ENCODE data around the gene SPRR2D.
A peak's percentile ranks its signal among the peaks of the same experiment; 100 is the strongest.
"Not testable (repeated sequence)": the region's sequence is repeated elsewhere in the genome, so short reads cannot be mapped to it uniquely, and the experiment has no call there.

The SPRR2D gene

DNA sequence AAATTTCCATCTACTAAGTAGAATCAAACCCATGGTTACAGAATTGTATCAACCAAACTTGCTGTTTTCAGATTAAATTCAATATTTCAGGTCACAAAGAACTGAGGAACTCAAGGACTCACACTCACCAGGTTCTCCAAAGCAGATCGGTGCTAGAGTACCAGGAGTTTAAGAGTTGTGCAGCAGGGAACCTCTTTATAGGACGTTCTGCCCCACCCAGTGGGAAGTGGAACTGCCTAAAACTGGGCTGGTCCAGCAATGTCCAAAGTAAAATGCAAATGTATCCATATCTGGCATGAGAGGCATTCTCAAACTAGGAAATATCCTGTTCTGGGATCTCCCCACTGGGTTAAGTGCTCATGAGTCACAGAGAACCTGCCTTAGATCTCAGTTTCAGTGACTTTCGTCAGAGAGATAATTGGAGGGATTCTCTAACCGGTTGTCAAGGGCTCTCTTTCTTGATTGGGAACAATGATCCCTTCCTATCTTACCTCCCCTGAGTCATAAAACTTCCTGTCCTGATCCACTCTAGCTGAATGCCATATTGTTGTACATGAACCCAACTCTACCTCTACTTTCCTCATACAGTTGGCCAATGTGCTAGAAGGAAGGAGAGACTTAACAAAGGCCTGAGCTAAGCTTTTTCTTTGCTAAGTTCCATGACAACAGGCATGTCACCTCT, at the start of gene SPRR2D:
Gene SPRR2D (minus strand): TSS at position 171 of the 682 bp plus-strand sequence. CDS start 774 bp downstream, outside the sequence.
- DNase-seq, result no peak

DNA sequence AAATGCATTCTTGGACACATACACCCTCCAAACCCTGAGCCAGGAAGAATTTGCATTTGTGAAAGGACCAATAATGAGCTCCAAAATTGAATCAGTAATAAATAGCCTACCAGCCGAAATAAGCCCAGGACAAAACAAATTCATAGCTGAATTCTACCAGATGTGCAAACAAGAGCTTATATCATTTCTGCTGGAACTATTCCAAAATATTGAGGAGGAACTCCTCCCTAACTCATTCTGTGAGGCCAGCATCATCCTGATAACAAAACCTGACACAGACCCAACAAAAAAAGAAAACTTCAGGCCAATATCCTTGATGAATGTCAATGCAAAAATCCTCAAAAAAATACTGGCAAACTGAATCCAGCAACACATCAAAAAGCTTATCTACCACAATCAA, 46.7 kb upstream of the SPRR2D start:
- DNase-seq, result no peak

DNA sequence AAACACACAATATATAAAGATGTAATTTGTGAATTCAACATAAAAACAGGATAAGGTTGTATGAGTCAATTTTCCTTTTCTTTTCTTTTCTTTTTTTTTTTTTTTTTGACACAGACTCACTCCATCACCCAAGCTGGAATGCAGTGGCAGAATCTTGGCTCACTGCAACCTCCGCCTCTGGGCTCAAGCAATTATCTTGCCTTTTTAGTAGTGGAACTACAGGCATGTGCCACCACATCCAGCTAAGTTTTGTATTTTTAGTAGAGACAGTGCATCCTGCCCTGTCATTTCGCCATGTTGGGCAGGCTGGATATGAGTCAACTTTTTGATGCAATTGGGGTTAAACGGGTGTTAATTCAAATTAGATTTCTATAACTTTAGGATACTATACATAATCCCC, 40.8 kb upstream of the SPRR2D start:
- no peak for DNase-seq

DNA sequence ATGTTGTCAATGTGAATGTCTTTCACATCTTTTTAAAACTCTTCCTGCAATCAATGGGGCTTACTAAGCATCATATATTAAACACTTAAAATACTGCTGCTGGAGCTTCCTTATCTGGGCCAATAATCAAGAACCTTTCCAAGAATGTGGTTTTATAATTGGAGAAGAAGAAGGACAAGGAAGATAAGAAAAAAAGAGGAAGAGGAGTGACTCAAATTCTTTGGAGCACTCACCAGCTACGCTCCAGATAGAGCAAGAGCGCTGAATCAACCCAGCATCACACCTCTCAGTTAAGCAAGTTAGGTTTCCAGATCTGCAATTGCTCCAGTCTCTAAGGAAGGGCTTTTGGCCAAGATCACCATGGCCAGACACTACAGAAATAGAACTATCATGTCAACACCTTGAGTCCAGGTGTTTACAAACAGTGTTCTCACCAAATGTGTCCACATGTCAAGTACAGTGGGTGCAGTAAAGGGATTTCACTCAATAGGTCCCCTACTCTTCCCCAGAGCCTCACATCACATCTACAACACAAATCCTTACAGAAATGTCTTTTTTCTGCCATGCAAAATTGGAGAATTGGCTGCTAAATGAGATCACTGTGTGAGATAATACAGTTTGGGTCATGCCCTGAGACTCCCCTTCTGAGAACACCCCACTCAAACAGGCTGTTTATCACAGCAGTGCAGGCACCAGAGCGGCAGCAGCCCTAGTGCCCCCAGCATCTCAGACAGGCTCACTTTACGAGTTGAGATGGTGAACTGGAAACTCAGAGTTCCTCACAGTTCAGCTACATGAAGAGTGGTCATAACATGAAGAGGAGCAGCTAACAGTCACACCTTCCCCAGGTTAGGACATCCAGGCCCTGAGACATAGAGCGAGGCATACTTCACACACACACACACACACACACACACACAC, 32.1 kb upstream of the SPRR2D start:
- no peak for DNase-seq

DNA sequence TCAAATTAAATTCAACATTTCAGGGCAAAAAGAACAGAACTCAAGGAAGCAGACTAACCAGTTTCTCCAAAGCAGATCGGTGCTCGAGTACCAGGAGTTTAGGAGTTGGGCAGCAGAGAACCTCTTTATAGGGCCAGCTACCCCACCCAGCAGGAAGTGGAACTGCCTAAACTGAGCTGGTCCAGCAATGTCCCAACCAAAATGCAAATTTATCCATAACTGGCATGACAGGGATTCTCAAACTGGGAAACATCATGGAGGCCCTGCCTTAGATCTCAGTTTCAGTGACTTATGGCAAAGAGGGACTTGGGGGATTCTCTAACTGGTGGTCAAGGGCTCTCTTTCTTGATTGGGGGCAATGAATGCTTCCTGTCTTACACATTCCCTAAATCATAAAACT, 30.6 kb upstream of the SPRR2D start, which contains the start of gene SPRR2B:
Gene SPRR2B (minus strand): TSS at position 101 of the 400 bp plus-strand sequence. CDS start 772 bp downstream, outside the sequence.
- no peak for DNase-seq

DNA sequence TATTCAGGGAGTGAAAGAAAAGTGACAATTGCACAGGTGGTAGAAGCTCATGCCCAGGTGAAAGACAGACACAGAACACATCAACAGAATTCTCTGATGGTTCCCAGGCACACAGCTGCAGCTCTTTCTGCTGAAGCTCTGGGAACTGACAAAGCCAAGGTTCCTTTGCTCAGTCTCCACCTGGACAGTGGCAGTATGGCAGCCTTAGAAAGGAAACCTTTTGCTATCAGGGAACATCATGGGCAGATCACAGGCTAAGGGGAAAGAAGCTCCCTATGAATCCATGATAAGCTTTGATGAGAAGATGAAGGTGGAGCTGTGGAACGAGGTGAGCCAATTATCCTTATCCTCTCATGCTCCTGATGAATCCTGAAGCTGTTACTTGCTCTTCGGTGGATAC, 29.3 kb upstream of the SPRR2D start:
- DNase-seq, result no peak

DNA sequence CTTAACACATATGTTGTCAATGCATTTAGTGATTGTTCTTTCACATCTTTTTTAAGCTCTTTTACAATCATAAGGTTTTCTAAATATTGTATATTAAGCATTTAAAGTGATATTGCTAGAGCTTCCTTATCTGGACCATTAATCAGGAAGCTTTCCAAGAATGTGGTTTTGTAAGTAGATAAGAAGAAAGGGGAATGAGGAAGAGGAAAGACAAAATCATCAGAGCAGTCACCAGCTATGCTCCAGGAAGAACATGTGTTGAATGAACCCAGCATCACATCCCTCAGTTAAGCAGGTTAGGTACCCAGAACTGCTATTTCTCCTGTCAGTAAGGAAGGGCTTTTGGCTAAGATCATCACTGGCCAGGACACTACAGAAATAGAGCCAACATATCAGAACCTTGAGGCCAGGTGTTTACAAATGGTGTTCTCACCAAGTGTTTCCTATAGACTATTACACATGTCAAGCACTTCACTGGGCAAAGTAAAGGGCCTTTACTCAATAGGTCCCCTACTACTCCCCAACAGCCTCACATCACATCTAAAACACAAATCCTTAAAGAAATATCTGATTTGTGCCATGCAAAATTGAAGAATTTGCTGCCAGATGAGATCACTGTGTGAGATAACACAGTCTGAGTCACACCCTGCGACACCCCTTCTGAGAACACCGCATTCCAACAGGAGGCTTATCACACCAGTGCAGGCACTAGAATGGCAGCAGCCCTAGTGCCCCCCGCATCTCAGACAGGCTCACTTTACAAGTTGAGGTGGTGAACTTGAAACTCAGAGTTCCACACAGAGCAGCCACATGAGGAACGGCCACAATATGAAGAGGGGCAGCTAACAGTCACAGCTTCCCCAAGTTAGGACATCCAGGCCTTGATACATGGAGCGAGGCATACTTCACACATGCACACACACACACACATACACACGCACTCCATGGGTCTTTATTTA, 18.2 kb upstream of the SPRR2D start:
- no peak for DNase-seq

DNA sequence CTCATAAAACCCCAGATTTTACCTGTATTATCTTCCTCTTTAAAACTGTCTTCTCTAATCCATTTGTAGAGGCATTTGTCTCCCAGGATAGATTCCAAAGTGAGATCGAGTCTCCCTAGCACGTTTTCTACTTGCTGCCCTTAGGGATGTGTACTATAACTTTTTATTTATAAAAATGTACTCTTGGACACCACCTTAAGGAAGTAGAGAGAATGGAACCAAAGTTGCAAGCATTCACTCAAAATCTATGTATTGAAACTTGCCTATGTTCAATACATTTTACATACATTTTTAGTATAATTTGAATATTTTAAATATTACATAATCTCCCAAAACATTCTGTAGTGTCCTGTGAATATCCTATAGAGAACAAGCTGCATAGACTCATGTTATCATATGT, 17.2 kb upstream of the SPRR2D start:
- DNase-seq, result no peak

DNA sequence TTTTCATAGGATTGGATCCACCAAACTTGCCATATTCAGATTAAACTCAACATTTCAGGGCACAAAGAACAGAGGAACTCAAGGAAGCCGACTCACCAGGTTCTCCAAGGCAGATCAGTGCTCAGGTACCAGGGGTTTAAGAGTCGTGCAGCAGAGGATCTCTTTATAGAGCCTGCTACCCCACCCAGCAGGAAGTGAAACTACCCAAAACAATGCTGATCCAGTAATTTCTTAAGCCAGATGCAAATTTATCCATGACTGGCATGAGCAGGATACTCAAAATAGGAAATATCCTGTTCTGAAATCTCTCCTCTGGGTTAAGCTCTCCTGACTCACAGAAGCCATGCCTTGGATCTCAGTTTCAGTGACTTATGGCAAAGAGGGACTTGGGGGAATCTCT, 16.5 kb upstream of the SPRR2D start, which contains the start of gene SPRR2A:
Gene SPRR2A (minus strand): TSS at position 138 of the 400 bp plus-strand sequence. CDS start 777 bp downstream, outside the sequence.
- DNase-seq, result no peak

DNA sequence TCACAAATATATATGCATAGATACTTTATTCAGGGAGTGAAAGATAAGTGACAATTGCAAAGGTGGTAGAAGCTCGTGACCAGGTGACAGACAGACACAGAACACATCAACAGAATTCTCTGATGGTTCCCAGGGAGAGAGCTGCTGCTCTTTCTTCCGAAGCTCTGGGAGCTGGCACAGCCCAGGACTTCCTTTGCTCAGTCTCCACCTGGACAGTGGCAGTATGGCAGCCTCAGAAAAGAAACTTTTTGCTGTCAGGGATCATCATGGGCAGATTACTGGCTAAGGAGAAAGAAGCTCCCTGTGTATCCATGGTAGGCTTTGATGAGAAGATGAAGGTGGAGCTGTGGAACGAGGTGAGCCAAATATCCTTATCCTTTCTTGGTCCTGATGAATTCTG, 15.2 kb upstream of the SPRR2D start:
- DNase-seq, result not testable (repeated sequence)

DNA sequence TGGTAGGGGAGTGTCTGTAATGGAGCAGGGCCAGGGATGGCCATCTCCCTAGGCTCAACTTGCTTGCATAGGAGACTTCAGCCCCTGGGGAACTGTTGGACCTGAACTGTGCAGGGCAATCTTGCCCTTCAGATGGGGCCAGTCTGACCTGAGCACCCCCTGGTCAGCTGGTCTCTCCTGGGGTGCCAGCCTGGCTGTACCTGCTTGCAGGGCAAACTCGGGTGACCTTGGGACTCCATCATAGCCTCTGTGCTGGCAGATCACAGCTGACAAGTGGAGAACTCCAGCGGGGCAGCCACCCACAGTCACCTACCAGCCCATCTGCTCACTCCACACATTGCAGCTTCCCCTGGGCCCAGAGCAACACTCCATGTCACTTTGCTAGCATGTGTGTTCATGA, 8.3 kb upstream of the SPRR2D start:
- DNase-seq, result no peak

DNA sequence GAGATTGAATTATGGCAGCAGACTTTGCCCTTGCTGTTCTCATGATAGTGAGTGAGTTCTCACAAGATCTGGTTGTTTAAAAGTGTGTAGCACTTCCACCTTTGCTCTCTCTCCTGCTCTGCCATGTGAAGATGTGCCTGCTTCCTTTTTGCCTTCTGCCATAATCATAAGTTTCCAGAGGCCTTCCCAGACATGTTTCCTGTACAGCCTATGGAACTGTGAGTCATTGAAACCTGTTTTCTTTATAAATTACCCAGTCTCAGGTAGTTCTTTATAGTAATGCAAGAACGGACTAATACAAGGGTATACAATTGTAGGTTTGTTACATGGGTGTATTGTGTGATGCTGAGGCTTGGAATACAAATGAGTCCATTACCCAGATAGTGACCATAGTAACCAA, 5.7 kb downstream of the SPRR2D start:
- DNase-seq, result no peak

DNA sequence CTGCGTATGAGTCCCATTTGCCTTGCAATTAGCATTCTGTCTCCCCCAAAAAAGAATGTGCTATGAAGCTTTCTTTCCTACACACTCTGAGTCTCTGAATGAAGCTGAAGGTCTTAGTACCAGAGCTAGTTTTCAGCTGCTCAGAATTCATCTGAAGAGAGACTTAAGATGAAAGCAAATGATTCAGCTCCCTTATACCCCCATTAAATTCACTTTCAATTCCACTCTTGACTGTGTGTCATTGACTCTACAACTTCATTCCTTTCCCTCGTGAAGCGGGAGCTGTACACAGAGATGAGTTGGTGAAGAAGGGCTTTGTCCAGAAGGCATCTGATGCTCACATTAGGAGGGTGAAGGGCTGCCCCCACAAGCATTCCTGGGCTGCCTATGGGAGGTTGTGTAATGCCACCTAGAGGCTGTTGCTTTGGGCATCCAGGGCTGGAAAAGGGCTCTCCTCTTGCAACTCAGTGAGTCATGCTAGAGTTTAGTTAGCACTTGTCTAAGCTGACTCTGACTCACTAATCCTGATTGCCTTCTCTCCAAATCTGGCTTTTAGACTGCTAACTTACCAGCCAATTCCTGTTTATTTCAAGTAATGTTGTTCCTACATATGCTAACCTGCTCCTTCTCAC, 8.1 kb downstream of the SPRR2D start:
- DNase-seq, result peak; percentile 79

DNA sequence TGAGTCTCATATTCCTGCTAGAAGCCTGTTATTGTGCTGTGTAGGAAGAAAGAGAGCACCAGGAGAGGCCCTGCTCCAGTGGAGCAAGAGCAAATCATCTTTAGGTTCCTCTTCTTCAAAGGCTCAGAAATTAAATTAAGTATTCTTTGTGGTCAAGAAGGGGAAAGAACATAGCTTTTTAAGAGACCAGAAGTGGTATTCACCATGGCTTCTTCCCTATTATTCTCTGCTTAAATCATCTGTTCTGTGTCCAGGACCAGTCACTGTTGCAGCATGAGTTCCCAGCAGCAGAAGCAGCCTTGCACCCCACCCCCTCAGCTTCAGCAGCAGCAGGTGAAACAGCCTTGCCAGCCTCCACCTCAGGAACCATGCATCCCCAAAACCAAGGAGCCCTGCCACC, 8.8 kb downstream of the SPRR2D start:
- DNase-seq, result no peak

DNA sequence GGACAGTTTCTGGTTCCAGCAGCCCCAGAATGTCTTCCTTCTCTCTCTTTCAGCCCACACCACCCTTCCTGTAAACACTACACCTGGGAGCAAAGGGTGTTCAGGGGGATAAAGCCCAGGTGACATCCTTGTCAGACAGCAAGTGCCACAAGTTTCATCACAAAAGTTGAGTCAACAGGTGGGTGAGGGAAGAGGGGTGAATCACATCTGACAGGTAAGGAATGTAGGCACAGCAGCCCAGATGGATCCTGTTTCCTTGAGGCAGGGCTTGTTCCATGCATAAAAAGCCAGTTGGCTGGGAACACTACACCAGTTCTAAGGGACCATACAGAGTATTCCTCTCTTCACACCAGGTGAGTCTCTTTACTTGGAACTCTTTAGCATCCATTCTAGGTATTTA, 10.0 kb downstream of the SPRR2D start, which contains the start of gene SPRR1B:
Gene SPRR1B (plus strand): TSS at position 309 of the 400 bp plus-strand sequence. CDS start 1,143 bp downstream, outside the sequence.
- DNase-seq, result no peak

DNA sequence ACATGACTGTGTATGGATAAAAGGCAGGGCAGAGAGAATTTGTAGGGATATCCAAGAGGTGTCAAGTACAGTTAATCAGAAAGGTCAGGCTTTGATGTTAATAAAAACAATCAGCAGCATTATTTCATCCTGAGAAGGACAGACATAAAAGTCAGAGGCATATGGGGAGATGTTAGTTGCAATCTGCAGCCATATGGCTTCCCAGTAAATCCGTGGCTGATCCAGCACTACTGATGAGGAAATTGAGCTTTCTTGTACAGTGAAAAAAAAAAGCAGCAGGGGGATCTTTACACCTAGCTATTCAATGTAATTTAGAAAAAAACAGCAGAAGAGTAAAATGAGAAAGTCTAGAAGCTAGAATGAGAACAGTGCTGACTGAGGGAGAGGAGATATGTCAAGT, 12.2 kb downstream of the SPRR2D start:
- DNase-seq, result no peak

DNA sequence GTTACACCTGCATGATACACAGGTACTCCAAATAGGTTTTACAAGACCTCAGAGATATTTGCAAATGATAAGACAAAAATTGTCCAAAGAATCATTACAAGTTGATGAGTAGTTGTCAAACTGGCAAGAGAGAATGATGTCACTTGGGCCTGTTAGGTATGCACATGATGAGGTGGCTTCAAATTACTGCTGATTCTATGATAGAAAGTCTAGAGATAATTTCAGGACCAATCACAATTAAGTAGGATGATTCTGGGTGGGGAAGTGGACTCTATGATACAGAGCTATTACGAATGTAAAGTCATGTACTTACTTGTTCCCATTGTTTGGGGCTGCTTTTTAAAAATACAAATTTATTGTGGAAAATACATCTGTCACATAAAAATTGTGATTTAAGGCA, 15.1 kb downstream of the SPRR2D start:
- DNase-seq, result no peak

DNA sequence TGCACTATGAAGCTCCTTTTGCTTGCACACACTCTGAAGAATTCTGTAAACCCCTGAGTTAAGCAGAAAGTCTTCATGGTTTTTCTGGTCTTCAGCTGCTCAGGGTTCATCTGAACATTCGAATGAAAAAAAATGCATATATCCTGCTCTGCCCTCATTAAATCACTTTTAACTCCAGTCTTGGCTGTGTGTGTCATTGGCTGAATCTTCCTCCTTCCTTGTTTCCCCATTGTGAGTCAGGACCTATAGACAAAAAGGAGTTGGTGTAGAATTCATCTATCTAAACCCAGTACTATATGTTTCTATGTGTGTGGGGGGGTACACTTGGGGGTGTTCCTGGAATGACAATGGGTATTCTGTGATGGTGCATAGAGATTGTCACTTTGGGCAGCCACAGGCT, 16.5 kb downstream of the SPRR2D start:
- no peak for DNase-seq

DNA sequence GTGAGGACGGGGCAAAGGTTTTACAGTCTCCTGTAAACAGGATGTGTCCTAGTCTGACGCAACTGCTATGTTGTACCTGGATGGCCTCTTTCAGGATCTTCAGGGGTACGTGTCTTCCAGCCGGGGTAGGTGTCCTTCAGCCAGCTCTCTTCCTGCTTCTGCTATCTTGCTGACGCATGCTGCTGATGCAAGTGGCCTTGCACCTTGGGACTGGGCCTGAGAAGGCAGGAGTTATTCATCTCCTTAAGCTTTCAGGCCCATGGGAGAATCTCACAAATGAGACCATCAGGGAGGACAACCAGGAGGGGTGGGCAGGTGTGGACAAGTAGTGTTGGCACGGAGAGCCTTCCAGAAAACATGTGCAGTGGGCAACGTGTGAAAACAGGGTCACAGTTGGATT, 17.8 kb downstream of the SPRR2D start:
- DNase-seq, result no peak

DNA sequence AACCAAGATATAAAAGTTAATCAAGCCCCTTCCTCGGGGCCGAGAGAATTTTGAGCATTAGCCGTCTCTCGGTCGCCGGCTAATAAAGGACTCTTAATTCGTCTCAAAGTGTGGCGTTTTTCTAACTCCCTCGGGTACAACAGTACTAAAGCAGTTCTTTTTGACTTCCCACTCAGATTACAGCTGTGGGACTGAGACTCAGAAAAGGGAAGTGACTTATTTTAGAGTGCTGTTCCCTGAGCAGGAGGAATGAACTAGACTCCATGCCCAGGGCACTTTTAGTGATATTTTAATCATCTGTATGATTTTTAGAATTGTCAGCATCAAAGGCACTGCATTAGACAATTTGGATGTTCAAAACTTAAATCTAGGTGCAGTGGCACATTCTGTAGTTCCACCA, 18.6 kb downstream of the SPRR2D start:
- DNase-seq, result not testable (repeated sequence)

DNA sequence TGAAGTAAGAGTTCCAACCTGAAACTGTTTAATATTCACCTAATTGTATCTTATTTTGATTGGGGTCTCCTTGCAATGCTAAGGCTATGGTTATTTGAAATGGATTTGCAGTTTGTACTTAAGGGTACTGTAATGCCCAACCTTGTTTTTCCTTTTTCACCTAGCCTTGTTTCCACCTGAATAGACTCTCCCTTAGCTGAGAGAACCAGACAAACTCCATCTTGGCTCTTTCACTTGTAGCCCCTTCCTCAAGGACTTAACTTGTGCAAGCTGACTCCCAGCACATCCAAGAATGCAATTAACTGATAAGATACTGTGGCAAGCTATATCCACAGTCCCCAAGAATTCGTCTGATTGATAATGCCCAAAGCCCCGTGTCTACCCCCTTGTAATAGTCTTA, 19.1 kb downstream of the SPRR2D start:
- not testable (repeated sequence) for DNase-seq

DNA sequence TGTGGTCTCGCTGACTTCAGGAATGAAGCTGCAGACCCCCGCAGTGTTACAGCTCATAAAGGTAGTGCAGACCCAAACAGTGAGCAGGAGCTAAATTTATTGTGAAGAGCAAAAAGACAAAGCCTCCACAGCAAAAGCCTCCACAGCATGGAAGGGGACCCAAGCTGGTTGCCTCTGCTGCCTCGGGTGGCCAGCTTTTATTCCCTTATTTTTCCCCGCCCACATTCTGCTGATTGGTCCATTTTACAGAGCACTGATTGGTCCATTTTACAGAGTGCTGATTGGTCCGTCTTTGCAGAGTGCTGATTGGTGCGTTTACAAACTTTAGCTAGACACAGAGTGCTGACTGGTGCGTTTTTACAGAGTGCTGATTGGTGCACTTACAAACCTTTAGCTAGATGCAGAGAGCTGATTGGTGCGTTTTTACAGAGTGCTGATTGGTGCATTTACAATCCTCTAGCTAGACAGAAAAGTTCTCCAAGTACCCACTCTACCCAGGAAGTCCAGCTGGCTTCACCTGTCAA, 29.6 kb downstream of the SPRR2D start:
- DNase-seq, result not testable (repeated sequence)
